ENCODE measurements around the gene AGER.

DNA sequence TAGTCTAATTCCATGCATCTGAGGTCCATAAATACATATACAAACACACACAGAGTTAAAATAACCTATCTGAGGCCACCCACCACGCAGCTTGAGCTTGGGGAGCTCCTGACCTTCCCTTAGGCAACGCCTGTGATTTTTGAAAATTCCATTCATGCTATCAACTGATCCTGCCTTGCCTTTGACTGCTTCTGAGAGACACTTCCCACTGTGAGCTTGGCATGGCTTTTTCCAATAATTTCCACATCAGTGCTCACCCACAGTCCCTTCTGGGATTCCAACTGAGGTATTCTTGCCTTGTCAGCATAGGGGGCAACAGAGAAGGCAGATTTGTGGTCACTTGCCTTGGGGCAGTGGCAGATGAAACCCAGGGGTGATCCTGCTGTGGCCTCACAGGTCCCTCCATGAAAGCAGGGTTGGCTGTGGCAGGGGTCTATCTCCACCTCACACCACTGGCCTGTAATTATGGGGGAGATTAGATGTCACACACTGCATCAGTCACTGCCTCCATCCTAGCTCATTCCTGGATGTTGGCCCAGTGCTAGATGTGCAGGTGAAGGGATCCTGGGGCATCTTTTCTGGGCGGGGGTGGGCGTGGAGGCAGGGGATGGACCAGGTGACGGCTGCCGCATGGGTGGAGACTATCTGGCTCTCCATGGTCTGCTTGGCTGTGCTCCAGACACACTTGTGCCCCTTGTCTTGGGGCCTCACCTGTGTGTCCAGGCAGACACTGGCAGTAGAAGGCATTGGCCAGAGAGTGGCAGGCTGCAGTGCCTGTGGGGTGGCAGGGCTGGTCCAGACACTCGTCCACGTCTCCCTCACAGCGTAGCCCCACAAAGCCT is 19.6 kb upstream of the AGER start:
- no peak for TF ChIP-seq CTCF (IDR thresholded peaks at IDR 0.05)
- no peak for TF ChIP-seq SMC3 (IDR thresholded peaks at IDR 0.05; ENCODE audit: low read depth, low read length)
- TF ChIP-seq, protein P1, sequence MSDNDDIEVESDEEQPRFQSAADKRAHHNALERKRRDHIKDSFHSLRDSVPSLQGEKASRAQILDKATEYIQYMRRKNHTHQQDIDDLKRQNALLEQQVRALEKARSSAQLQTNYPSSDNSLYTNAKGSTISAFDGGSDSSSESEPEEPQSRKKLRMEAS (IDR thresholded peaks at IDR 0.05; ENCODE audit: low read depth), result no peak
- TF ChIP-seq FOSL2 (IDR thresholded peaks at IDR 0.05; ENCODE audit: borderline replicate concordance, low read depth), result no peak
- no peak for TF ChIP-seq EZH2phosphoT487 (IDR thresholded peaks at IDR 0.05; ENCODE audit: borderline replicate concordance, low read depth)
- no peak for TF ChIP-seq YY1 (IDR thresholded peaks at IDR 0.05; ENCODE audit: low read depth)
- no peak for TF ChIP-seq EP300 (IDR thresholded peaks at IDR 0.05; ENCODE audit: borderline replicate concordance in 1 of 2, low read depth in 1 of 2, low read length in 1 of 2)
- no peak for TF ChIP-seq TEAD4 (IDR thresholded peaks at IDR 0.05; ENCODE audit: borderline replicate concordance, insufficient read depth)
- TF ChIP-seq FOXM1 (IDR thresholded peaks at IDR 0.05; ENCODE audit: low read depth), result no peak
